GM12878 (cell line): Measurements from ENCODE around the gene TAB2. TPM values are rescaled to one million over a fixed set of nuclear protein-coding genes. Genes with fewer than 3 reads are reported as not detected.

ENCODE experiments used
- ATAC-seq: fragments of 200-7000 bp; cut with Tn5 transposase; 3 replicates; pipeline ENCODE4 v1.9.1; 2020; ENCODE audit warnings: mild to moderate bottlenecking, moderate library complexity
- BruUV-seq: library from RNA; stranded (reverse); fragments of 400-500 nt; replicated peaks from 2 replicates; lab custom pipeline; 2021; lab: Mats Ljungman, UMichigan
- CTCF ChIA-PET: fragments of 300-600 bp; sonication (Branson Sonifier 250); formaldehyde crosslinking; extraction: SDS; loops from one replicate; lab custom pipeline; 2021; ENCODE audit warnings: inconsistent platforms; lab: Yijun Ruan, JAX
- POLR2A ChIA-PET: fragments of 350-600 bp; formaldehyde crosslinking; extraction: SDS; loops from one replicate; lab custom pipeline; 2021; ENCODE audit warnings: inconsistent platforms; lab: Charles Lee
- RAD21 ChIA-PET: fragments of 300-600 bp; sonication (Branson Sonifier 250); formaldehyde crosslinking; loops from one replicate; lab custom pipeline; 2023; ENCODE audit warnings: antibody characterized with exemption; ENCODE audit not compliant: unreplicated experiment; lab: Charles Lee
- SMC1A ChIA-PET: fragments of 300-600 bp; sonication (Branson Sonifier 250); formaldehyde crosslinking; loops from one replicate; lab custom pipeline; 2023; ENCODE audit not compliant: unreplicated experiment, uncharacterized antibody; lab: Charles Lee
- DNase-seq: peaks from one replicate; pipeline ENCODE4 v3.0.0-alpha.2; 2011; ENCODE audit warnings: low read depth, low spot score
- FAIRE-seq: peaks from 3 replicates; lab custom pipeline; 2011; peaks lifted over from hg19 to GRCh38; lab: Jason Lieb, UNC
- H2AFZ ChIP-seq: 2 replicates; pipeline ENCODE4 v1.6.0; 2011; ENCODE audit warnings: low read depth, low read length, control low read depth; ENCODE audit not compliant: control insufficient read depth
- H3K27ac ChIP-seq: 2 replicates; pipeline ENCODE4 v1.5.1; 2011; ENCODE audit warnings: control low read depth; ENCODE audit not compliant: control insufficient read depth, insufficient read depth
- H3K27me3 ChIP-seq, 2 experiments: replicated peaks in 1 of 2; 2 replicates each; pipeline versions ENCODE4 v1.6.0 to v1.6.1; 2011; ENCODE audit warnings: low read length in 1 of 2; ENCODE audit not compliant: control insufficient read depth in 2 of 2, insufficient read depth in 2 of 2
- H3K36me3 ChIP-seq, 2 experiments: 2 replicates each; pipeline ENCODE4 v1.5.1; 2011; ENCODE audit warnings: low read length in 1 of 2; ENCODE audit not compliant: control insufficient read depth in 2 of 2, insufficient read depth in 2 of 2
- H3K4me1 ChIP-seq: 2 replicates; pipeline ENCODE4 v1.6.1; 2011; ENCODE audit warnings: mild to moderate bottlenecking, low read length, moderate library complexity, mixed read lengths; ENCODE audit not compliant: control insufficient read depth, insufficient read depth
- H3K4me2 ChIP-seq: 2 replicates; pipeline ENCODE4 v1.6.0; 2011; ENCODE audit warnings: control low read depth; ENCODE audit not compliant: control insufficient read depth, insufficient read depth
- H3K4me3 ChIP-seq: fragments of 200-600 bp; sonication (generic); 2 replicates; pipeline ENCODE4 v1.5.1; 2016
- H3K79me2 ChIP-seq: 2 replicates; pipeline ENCODE4 v1.6.0; 2011; ENCODE audit warnings: low read length; ENCODE audit not compliant: control insufficient read depth, insufficient read depth
- H3K9ac ChIP-seq: 2 replicates; pipeline ENCODE4 v1.8.0; 2011; ENCODE audit warnings: low read length, control low read depth, mixed read lengths; ENCODE audit not compliant: control insufficient read depth, insufficient read depth
- H3K9me3 ChIP-seq: replicated peaks from 3 replicates; pipeline ENCODE4 v1.5.1; 2011; ENCODE audit warnings: mild to moderate bottlenecking, low read length; ENCODE audit not compliant: control insufficient read depth, insufficient read depth
- H4K20me1 ChIP-seq: 2 replicates; pipeline ENCODE4 v1.6.0; 2011; ENCODE audit not compliant: control insufficient read depth, insufficient read depth
- BMI1 ChIP-seq: fragments of 450-650 bp; IDR thresholded peaks from 2 replicates; pipeline ENCODE4 v1.6.1; 2016; ENCODE audit warnings: mild to moderate bottlenecking, moderate library complexity, borderline replicate concordance
- ETV6 ChIP-seq, 2 experiments: fragments of 450-650 bp in 1 of 2; IDR thresholded peaks in 1 of 2; conservative IDR thresholded peaks in 1 of 2; 2 replicates each; pipeline ENCODE4 v1.6.1; 2014; ENCODE audit warnings: antibody characterized with exemption in 1 of 2, borderline replicate concordance in 1 of 2, low read depth in 1 of 2, mild to moderate bottlenecking in 1 of 2, moderate library complexity in 1 of 2
- IKZF1 ChIP-seq: fragments of 450-650 bp; conservative IDR thresholded peaks from 2 replicates; pipeline ENCODE4 v1.6.1; 2017; ENCODE audit warnings: antibody characterized with exemption, mild to moderate bottlenecking
- MTA2 ChIP-seq: fragments of 450-650 bp; IDR thresholded peaks from 2 replicates; pipeline ENCODE4 v1.6.1; 2016; ENCODE audit warnings: low read depth, mild to moderate bottlenecking, moderate library complexity
- SRF ChIP-seq, 2 experiments: IDR thresholded peaks; 2 replicates each; pipeline ENCODE4 v1.6.1; 2011; ENCODE audit warnings: low read depth in 2 of 2, low read length in 2 of 2, mild to moderate bottlenecking in 1 of 2, moderate library complexity in 1 of 2
- TAF1 ChIP-seq: IDR thresholded peaks from 2 replicates; pipeline ENCODE4 v1.6.1; 2011; ENCODE audit warnings: mild to moderate bottlenecking, low read depth, low read length, borderline replicate concordance
- ZNF622 ChIP-seq: fragments of 450-650 bp; IDR thresholded peaks from 2 replicates; pipeline ENCODE4 v1.6.1; 2017; ENCODE audit warnings: mild to moderate bottlenecking, inconsistent platforms
- WGBS: methylation state at CpG from one replicate; pipeline ENCODE4 v1.1.6; 2016; ENCODE audit warnings: low lambda C conversion rate; ENCODE audit not compliant: insufficient replicate concordance, insufficient coverage; ENCODE audit errors: missing lambda C conversion rate; 5-methylcytosine and 5-hydroxymethylcytosine counted together
- in situ Hi-C: fragments of 300-500 bp; cut with MboI; formaldehyde crosslinking; loops from 9 replicates; pipeline ENCODE4 v1.14.3; 2018; ENCODE audit warnings: mixed read lengths
- intact Hi-C: fragments of 100-400 bp; cut with micrococcal nuclease; formaldehyde crosslinking; loops from one replicate; pipeline ENCODE4 v1.14.2; 2022; ENCODE audit not compliant: unreplicated experiment
- polyA plus RNA-seq, 11 experiments: library from polyadenylated mRNA; depleted of rRNA in 4 of 11; unstranded in 6 of 11; stranded (reverse) in 5 of 11; fragments of >200 nt; fragmentation: Nextera tagmentation in 4 of 11; fragmentation: Illumina TruSeq in 1 of 11; extraction: Ambion mirVana in 4 of 11; extraction: Trizol in 1 of 11; gene quantifications; 1 replicate in 1 of 11; 2 replicates in 10 of 11; pipeline versions ENCODE4 v1.2.1 to v1.2.3, GENCODE V29; 2011 to 2016; ENCODE audit warnings: inconsistent platforms in 2 of 11, missing spikeins in 2 of 11, low read depth in 1 of 11
- total RNA-seq, 4 experiments: library from RNA; depleted of rRNA in 3 of 4; stranded (reverse); fragments of >200 nt in 3 of 4; fragmentation: Illumina TruSeq in 1 of 4; extraction: Trizol in 1 of 4; gene quantifications; 2 replicates each; pipeline versions ENCODE4 v1.2.1 to v1.2.3, GENCODE V29; 2013 to 2021
- TF ChIP-seq, protein P1 (sequence below): fragments of 450-650 bp; conservative IDR thresholded peaks from 2 replicates; pipeline ENCODE4 v1.6.1; 2017; ENCODE audit warnings: mild to moderate bottlenecking, moderate library complexity

TAB2 gene
- total and polyA plus RNA-seq, 10 of the 15 experiments (the other 5 are each of a cell fraction or from before 2014, with no cell fraction given) = 8.9 to 66.3 (median 23.0) TPM

- RAD21 ChIA-PET = interaction anchor here (1.0 to 1.8 kb wide), 3 partner anchors 23 to 326 kb away, joined by 3 to 7 read pairs (median 3); no protein-coding TSS in a partner anchor
- 0 out of 2 replicates have a peak overlapping the region, but pooled peaks have one; percentile 12 for H3K27ac ChIP-seq
- in situ Hi-C loops = no loop called here
- SMC1A ChIA-PET = interaction anchor here (0.9 to 3.0 kb wide), 14 partner anchors 12 to 343 kb away, joined by 3 to 9 read pairs (median 3); no protein-coding TSS in a partner anchor
- no peak overlapping the region for H2AFZ ChIP-seq
- peaks cover 38% of the 10 kb centered on the region for H3K4me1 ChIP-seq
- no peaks in the 10 kb centered on the region for H4K20me1 ChIP-seq
- H3K4me2 ChIP-seq = no peak overlapping the region
- H3K9ac ChIP-seq = no peak overlapping the region
- H3K36me3 ChIP-seq = peaks cover 0 to 17% of the 10 kb centered on the region in 2 experiments; a peak in 2 of 4 replicates
- no peak for DNase-seq
- H3K9me3 ChIP-seq = no peaks in the 10 kb centered on the region; the same call in 2 of the 3 replicates
- ATAC-seq = peak; percentile 17
- no TSS peak for BruUV-seq
- intact Hi-C loops = no loop called here
- POLR2A ChIA-PET = interaction anchor here (0.6 kb wide), 1 partner anchor 47 kb away, joined by 3 read pairs; no protein-coding TSS in a partner anchor
- FAIRE-seq = no peak
- CTCF ChIA-PET = interaction anchor here (1.5 kb wide), 1 partner anchor 21 kb away, joined by 3 read pairs; no protein-coding TSS in a partner anchor
- H3K27me3 ChIP-seq = no peaks in the 10 kb centered on the region
- H3K79me2 ChIP-seq = peaks cover 54% of the 10 kb centered on the region
- TF ChIP-seq BMI1 = no peak
- TF ChIP-seq MTA2 = 0 out of 2 replicates have a peak, but pooled peaks have one; percentile 32
- TF ChIP-seq IKZF1 = no peak
- no peak overlapping the region for H3K4me3 ChIP-seq
Observed at GRCh38 chr6:149371154-149371553, 53.6 kb downstream of the TAB2 start.

GRCh38 chr6:149372062-149372461 lies 54.5 kb downstream of the TAB2 start:
- TF ChIP-seq BMI1 (no peak), SRF (IDR thresholded peaks at IDR 0.05; ENCODE audit: low read depth in 2 of 2, low read length in 2 of 2) (no peak), ETV6 (conservative IDR thresholded peaks at IDR 0.05 in 1 of 2, IDR thresholded peaks at IDR 0.05 in 1 of 2; ENCODE audit: borderline replicate concordance in 1 of 2, low read depth in 1 of 2) (no peak), ZNF622 (no peak), TAF1 (no peak)
- TF ChIP-seq, protein P1, sequence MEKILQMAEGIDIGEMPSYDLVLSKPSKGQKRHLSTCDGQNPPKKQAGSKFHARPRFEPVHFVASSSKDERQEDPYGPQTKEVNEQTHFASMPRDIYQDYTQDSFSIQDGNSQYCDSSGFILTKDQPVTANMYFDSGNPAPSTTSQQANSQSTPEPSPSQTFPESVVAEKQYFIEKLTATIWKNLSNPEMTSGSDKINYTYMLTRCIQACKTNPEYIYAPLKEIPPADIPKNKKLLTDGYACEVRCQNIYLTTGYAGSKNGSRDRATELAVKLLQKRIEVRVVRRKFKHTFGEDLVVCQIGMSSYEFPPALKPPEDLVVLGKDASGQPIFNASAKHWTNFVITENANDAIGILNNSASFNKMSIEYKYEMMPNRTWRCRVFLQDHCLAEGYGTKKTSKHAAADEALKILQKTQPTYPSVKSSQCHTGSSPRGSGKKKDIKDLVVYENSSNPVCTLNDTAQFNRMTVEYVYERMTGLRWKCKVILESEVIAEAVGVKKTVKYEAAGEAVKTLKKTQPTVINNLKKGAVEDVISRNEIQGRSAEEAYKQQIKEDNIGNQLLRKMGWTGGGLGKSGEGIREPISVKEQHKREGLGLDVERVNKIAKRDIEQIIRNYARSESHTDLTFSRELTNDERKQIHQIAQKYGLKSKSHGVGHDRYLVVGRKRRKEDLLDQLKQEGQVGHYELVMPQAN = no peak
- TF ChIP-seq, all 136 proteins: peak for 0
- Histone ChIP-seq H4K20me1 (no peaks in the 10 kb centered on the region), H3K27me3 (no peaks in the 10 kb centered on the region), H3K27ac (no peak overlapping the region), H3K4me2 (no peak overlapping the region), H3K9ac (no peak overlapping the region), H3K4me3 (no peak overlapping the region), H3K36me3 (peaks cover 0 to 17% of the 10 kb centered on the region in 2 experiments; a peak in 2 of 4 replicates), H3K79me2 (peaks cover 49% of the 10 kb centered on the region), H3K4me1 (peaks cover 32% of the 10 kb centered on the region), H2AFZ (no peak overlapping the region), H3K9me3 (no peaks in the 10 kb centered on the region)
- intact Hi-C loops = no loop called here
- ChIA-PET SMC1A (interaction anchor here (0.9 to 3.0 kb wide), 19 partner anchors 9 to 343 kb away, joined by 3 to 8 read pairs (median 4); no protein-coding TSS in a partner anchor), POLR2A (interaction anchor here (0.6 kb wide), 1 partner anchor 155 kb away, joined by 7 read pairs; no protein-coding TSS in a partner anchor), RAD21 (interaction anchor here (1.0 to 1.5 kb wide), 2 partner anchors 177 to 326 kb away, joined by 3 to 4 read pairs; no protein-coding TSS in a partner anchor), CTCF (interaction anchor here (0.8 to 1.4 kb wide), 3 partner anchors 9 to 343 kb away, joined by 3 read pairs; no protein-coding TSS in a partner anchor)
- 75% methylated on average over 2 of the region's 2 CpGs for WGBS
- FAIRE-seq (no peak), DNase-seq (no peak), ATAC-seq (no peak)
- no TSS peak for BruUV-seq
- in situ Hi-C loops = no loop called here
